GM12878 (cell line): ENCODE measurements around the gene PRMT7. TPM values are rescaled to one million over a fixed set of nuclear protein-coding genes. Genes with fewer than 3 reads are reported as not detected.

Experiments
- ATAC-seq: fragments of 200-7000 bp; cut with Tn5 transposase; 3 replicates; pipeline ENCODE4 v1.9.1; 2020; ENCODE audit warnings: mild to moderate bottlenecking, moderate library complexity
- BruUV-seq: library from RNA; stranded (reverse); fragments of 400-500 nt; replicated peaks from 2 replicates; lab custom pipeline; 2021; lab: Mats Ljungman, UMichigan
- CTCF ChIA-PET: fragments of 300-600 bp; sonication (Branson Sonifier 250); formaldehyde crosslinking; extraction: SDS; loops from one replicate; lab custom pipeline; 2021; ENCODE audit warnings: inconsistent platforms; lab: Yijun Ruan, JAX
- POLR2A ChIA-PET: fragments of 350-600 bp; formaldehyde crosslinking; extraction: SDS; loops from one replicate; lab custom pipeline; 2021; ENCODE audit warnings: inconsistent platforms; lab: Charles Lee
- RAD21 ChIA-PET: fragments of 300-600 bp; sonication (Branson Sonifier 250); formaldehyde crosslinking; loops from one replicate; lab custom pipeline; 2023; ENCODE audit warnings: antibody characterized with exemption; ENCODE audit not compliant: unreplicated experiment; lab: Charles Lee
- SMC1A ChIA-PET: fragments of 300-600 bp; sonication (Branson Sonifier 250); formaldehyde crosslinking; loops from one replicate; lab custom pipeline; 2023; ENCODE audit not compliant: unreplicated experiment, uncharacterized antibody; lab: Charles Lee
- DNase-seq: peaks from one replicate; pipeline ENCODE4 v3.0.0-alpha.2; 2011; ENCODE audit warnings: low read depth, low spot score
- FAIRE-seq: peaks from 3 replicates; lab custom pipeline; 2011; peaks lifted over from hg19 to GRCh38; lab: Jason Lieb, UNC
- H2AFZ ChIP-seq: 2 replicates; pipeline ENCODE4 v1.6.0; 2011; ENCODE audit warnings: low read depth, low read length, control low read depth; ENCODE audit not compliant: control insufficient read depth
- H3K27ac ChIP-seq: 2 replicates; pipeline ENCODE4 v1.5.1; 2011; ENCODE audit warnings: control low read depth; ENCODE audit not compliant: control insufficient read depth, insufficient read depth
- H3K27me3 ChIP-seq, 2 experiments: replicated peaks in 1 of 2; 2 replicates each; pipeline versions ENCODE4 v1.6.0 to v1.6.1; 2011; ENCODE audit warnings: low read length in 1 of 2; ENCODE audit not compliant: control insufficient read depth in 2 of 2, insufficient read depth in 2 of 2
- H3K36me3 ChIP-seq, 2 experiments: 2 replicates each; pipeline ENCODE4 v1.5.1; 2011; ENCODE audit warnings: low read length in 1 of 2; ENCODE audit not compliant: control insufficient read depth in 2 of 2, insufficient read depth in 2 of 2
- H3K4me1 ChIP-seq: 2 replicates; pipeline ENCODE4 v1.6.1; 2011; ENCODE audit warnings: mild to moderate bottlenecking, low read length, moderate library complexity, mixed read lengths; ENCODE audit not compliant: control insufficient read depth, insufficient read depth
- H3K4me2 ChIP-seq: 2 replicates; pipeline ENCODE4 v1.6.0; 2011; ENCODE audit warnings: control low read depth; ENCODE audit not compliant: control insufficient read depth, insufficient read depth
- H3K4me3 ChIP-seq: fragments of 200-600 bp; sonication (generic); 2 replicates; pipeline ENCODE4 v1.5.1; 2016
- H3K79me2 ChIP-seq: 2 replicates; pipeline ENCODE4 v1.6.0; 2011; ENCODE audit warnings: low read length; ENCODE audit not compliant: control insufficient read depth, insufficient read depth
- H3K9ac ChIP-seq: 2 replicates; pipeline ENCODE4 v1.8.0; 2011; ENCODE audit warnings: low read length, control low read depth, mixed read lengths; ENCODE audit not compliant: control insufficient read depth, insufficient read depth
- H3K9me3 ChIP-seq: replicated peaks from 3 replicates; pipeline ENCODE4 v1.5.1; 2011; ENCODE audit warnings: mild to moderate bottlenecking, low read length; ENCODE audit not compliant: control insufficient read depth, insufficient read depth
- H4K20me1 ChIP-seq: 2 replicates; pipeline ENCODE4 v1.6.0; 2011; ENCODE audit not compliant: control insufficient read depth, insufficient read depth
- CBFB ChIP-seq: IDR thresholded peaks from 2 replicates; pipeline ENCODE4 v1.6.1; 2016; ENCODE audit warnings: antibody characterized with exemption, low read depth
- ETV6 ChIP-seq, 2 experiments: fragments of 450-650 bp in 1 of 2; IDR thresholded peaks in 1 of 2; conservative IDR thresholded peaks in 1 of 2; 2 replicates each; pipeline ENCODE4 v1.6.1; 2014; ENCODE audit warnings: antibody characterized with exemption in 1 of 2, borderline replicate concordance in 1 of 2, low read depth in 1 of 2, mild to moderate bottlenecking in 1 of 2, moderate library complexity in 1 of 2
- FOXM1 ChIP-seq: IDR thresholded peaks from 2 replicates; pipeline ENCODE4 v1.6.1; 2012; ENCODE audit warnings: low read depth, mild to moderate bottlenecking, inconsistent platforms, low read length, moderate library complexity
- IRF4 ChIP-seq: IDR thresholded peaks from 2 replicates; pipeline ENCODE4 v1.6.1; 2011; ENCODE audit warnings: low read depth, low read length
- MTA3 ChIP-seq: IDR thresholded peaks from 2 replicates; pipeline ENCODE4 v1.6.1; 2012; ENCODE audit warnings: low read length, inconsistent platforms, borderline replicate concordance
- NR2F1 ChIP-seq: fragments of 450-650 bp; conservative IDR thresholded peaks from 2 replicates; pipeline ENCODE4 v1.6.1; 2017; ENCODE audit warnings: mild to moderate bottlenecking
- SMAD5 ChIP-seq: IDR thresholded peaks from 2 replicates; pipeline ENCODE4 v1.6.1; 2016; ENCODE audit warnings: antibody characterized with exemption, low read depth
- SREBF1 ChIP-seq: IDR thresholded peaks from 2 replicates; pipeline ENCODE4 v1.6.1; 2012; ENCODE audit warnings: mild to moderate bottlenecking, low read length
- SUPT20H ChIP-seq: IDR thresholded peaks from 2 replicates; pipeline ENCODE4 v1.6.1; 2011; ENCODE audit warnings: low read depth, mild to moderate bottlenecking, low read length, moderate library complexity, borderline replicate concordance; ENCODE audit not compliant: control insufficient read depth
- WGBS: methylation state at CpG from one replicate; pipeline ENCODE4 v1.1.6; 2016; ENCODE audit warnings: low lambda C conversion rate; ENCODE audit not compliant: insufficient replicate concordance, insufficient coverage; ENCODE audit errors: missing lambda C conversion rate; 5-methylcytosine and 5-hydroxymethylcytosine counted together
- in situ Hi-C: fragments of 300-500 bp; cut with MboI; formaldehyde crosslinking; loops from 9 replicates; pipeline ENCODE4 v1.14.3; 2018; ENCODE audit warnings: mixed read lengths
- intact Hi-C: fragments of 100-400 bp; cut with micrococcal nuclease; formaldehyde crosslinking; loops from one replicate; pipeline ENCODE4 v1.14.2; 2022; ENCODE audit not compliant: unreplicated experiment
- polyA plus RNA-seq, 11 experiments: library from polyadenylated mRNA; depleted of rRNA in 4 of 11; unstranded in 6 of 11; stranded (reverse) in 5 of 11; fragments of >200 nt; fragmentation: Nextera tagmentation in 4 of 11; fragmentation: Illumina TruSeq in 1 of 11; extraction: Ambion mirVana in 4 of 11; extraction: Trizol in 1 of 11; gene quantifications; 1 replicate in 1 of 11; 2 replicates in 10 of 11; pipeline versions ENCODE4 v1.2.1 to v1.2.3, GENCODE V29; 2011 to 2016; ENCODE audit warnings: inconsistent platforms in 2 of 11, missing spikeins in 2 of 11, low read depth in 1 of 11
- total RNA-seq, 4 experiments: library from RNA; depleted of rRNA in 3 of 4; stranded (reverse); fragments of >200 nt in 3 of 4; fragmentation: Illumina TruSeq in 1 of 4; extraction: Trizol in 1 of 4; gene quantifications; 2 replicates each; pipeline versions ENCODE4 v1.2.1 to v1.2.3, GENCODE V29; 2013 to 2021
- TF ChIP-seq, protein P1 (sequence below): fragments of 450-650 bp; IDR thresholded peaks from 2 replicates; pipeline ENCODE4 v1.6.1; 2016; ENCODE audit warnings: mild to moderate bottlenecking, moderate library complexity, borderline replicate concordance
- TF ChIP-seq, protein P2 (sequence below): fragments of 450-650 bp; IDR thresholded peaks from 2 replicates; pipeline ENCODE4 v1.6.1; 2017; ENCODE audit warnings: mild to moderate bottlenecking
- TF ChIP-seq, protein P3 (sequence below): fragments of 450-650 bp; IDR thresholded peaks from 2 replicates; pipeline ENCODE4 v1.6.1; 2014; ENCODE audit warnings: mild to moderate bottlenecking

Gene PRMT7
- total and polyA plus RNA-seq, 10 of the 15 experiments (the other 5 are each of a cell fraction or from before 2014, with no cell fraction given), result 5.1 to 56.1 (median 42.0) TPM

DNA sequence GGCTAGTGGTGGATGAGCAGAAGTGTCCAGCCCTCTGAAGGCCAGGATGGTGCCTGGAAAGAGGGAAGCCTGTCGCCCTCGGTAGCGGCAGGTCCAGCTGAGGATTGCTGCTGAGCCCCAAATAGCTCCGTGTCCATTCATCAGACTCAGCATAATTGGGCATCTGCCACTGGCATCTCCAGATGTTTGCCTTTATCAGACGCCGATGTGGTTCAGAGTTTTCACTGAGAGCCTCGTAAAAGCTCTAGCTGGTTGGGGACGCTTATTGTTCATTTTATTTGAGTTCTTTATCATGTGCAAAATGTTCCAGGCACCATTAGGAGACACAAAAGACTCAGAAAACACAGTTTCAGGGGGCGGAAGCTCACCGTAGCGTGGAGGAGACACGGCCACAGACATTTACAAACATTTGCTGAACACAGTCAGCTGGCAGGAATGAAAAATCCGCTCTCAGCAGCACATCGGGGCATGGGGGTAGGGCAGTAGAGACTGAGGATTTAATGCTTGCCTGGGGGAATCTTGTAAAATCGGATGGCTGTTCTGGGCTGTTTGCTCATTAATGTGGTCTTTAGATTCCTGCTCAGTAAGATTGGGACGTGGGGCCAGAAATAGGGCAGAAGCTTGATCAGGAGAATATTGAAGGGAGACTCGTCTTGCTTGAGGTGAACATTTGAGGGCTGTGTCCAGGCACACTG is 95.8 kb downstream of the PRMT7 start:
- ChIA-PET SMC1A (interaction anchor here (1.0 to 2.6 kb wide), 4 partner anchors 11 to 22 kb away, joined by 4 to 10 read pairs (median 6); no protein-coding TSS in a partner anchor), CTCF (interaction anchor here (1.4 to 2.6 kb wide), 4 partner anchors 9 to 114 kb away, joined by 3 to 14 read pairs (median 9); no protein-coding TSS in a partner anchor), RAD21 (interaction anchor here (1.0 kb wide), 1 partner anchor 114 kb away, joined by 3 read pairs; no protein-coding TSS in a partner anchor), POLR2A (interaction anchor here (1.1 kb wide), 1 partner anchor 11 kb away, joined by 3 read pairs; no protein-coding TSS in a partner anchor)
- H3K4me1 ChIP-seq, result no peaks in the 10 kb centered on the region
- BruUV-seq, result no TSS peak
- no peak for ATAC-seq
- no peak for DNase-seq
- no peak overlapping the region for H2AFZ ChIP-seq
- H3K27me3 ChIP-seq, result no peaks in the 10 kb centered on the region
- WGBS, result 63% methylated on average over 16 of the region's 17 CpGs
- intact Hi-C loops (no loop called here), in situ Hi-C loops (no loop called here)
- H4K20me1 ChIP-seq, result no peaks in the 10 kb centered on the region
- FAIRE-seq, result no peak
- no peaks in the 10 kb centered on the region for H3K36me3 ChIP-seq
- H3K4me3 ChIP-seq, result no peak overlapping the region
- H3K9me3 ChIP-seq, result no peaks in the 10 kb centered on the region
- TF ChIP-seq, protein P1, sequence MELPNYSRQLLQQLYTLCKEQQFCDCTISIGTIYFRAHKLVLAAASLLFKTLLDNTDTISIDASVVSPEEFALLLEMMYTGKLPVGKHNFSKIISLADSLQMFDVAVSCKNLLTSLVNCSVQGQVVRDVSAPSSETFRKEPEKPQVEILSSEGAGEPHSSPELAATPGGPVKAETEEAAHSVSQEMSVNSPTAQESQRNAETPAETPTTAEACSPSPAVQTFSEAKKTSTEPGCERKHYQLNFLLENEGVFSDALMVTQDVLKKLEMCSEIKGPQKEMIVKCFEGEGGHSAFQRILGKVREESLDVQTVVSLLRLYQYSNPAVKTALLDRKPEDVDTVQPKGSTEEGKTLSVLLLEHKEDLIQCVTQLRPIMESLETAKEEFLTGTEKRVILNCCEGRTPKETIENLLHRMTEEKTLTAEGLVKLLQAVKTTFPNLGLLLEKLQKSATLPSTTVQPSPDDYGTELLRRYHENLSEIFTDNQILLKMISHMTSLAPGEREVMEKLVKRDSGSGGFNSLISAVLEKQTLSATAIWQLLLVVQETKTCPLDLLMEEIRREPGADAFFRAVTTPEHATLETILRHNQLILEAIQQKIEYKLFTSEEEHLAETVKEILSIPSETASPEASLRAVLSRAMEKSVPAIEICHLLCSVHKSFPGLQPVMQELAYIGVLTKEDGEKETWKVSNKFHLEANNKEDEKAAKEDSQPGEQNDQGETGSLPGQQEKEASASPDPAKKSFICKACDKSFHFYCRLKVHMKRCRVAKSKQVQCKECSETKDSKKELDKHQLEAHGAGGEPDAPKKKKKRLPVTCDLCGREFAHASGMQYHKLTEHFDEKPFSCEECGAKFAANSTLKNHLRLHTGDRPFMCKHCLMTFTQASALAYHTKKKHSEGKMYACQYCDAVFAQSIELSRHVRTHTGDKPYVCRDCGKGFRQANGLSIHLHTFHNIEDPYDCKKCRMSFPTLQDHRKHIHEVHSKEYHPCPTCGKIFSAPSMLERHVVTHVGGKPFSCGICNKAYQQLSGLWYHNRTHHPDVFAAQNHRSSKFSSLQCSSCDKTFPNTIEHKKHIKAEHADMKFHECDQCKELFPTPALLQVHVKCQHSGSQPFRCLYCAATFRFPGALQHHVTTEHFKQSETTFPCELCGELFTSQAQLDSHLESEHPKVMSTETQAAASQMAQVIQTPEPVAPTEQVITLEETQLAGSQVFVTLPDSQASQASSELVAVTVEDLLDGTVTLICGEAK, result no peak
- TF ChIP-seq ETV6 (conservative IDR thresholded peaks at IDR 0.05 in 1 of 2, IDR thresholded peaks at IDR 0.05 in 1 of 2; ENCODE audit: borderline replicate concordance in 1 of 2, low read depth in 1 of 2) (no peak), FOXM1 (no peak), SUPT20H (no peak), SREBF1 (no peak), NR2F1 (no peak), IRF4 (no peak), CBFB (no peak), SMAD5 (no peak), MTA3 (no peak)
- TF ChIP-seq, protein P2, sequence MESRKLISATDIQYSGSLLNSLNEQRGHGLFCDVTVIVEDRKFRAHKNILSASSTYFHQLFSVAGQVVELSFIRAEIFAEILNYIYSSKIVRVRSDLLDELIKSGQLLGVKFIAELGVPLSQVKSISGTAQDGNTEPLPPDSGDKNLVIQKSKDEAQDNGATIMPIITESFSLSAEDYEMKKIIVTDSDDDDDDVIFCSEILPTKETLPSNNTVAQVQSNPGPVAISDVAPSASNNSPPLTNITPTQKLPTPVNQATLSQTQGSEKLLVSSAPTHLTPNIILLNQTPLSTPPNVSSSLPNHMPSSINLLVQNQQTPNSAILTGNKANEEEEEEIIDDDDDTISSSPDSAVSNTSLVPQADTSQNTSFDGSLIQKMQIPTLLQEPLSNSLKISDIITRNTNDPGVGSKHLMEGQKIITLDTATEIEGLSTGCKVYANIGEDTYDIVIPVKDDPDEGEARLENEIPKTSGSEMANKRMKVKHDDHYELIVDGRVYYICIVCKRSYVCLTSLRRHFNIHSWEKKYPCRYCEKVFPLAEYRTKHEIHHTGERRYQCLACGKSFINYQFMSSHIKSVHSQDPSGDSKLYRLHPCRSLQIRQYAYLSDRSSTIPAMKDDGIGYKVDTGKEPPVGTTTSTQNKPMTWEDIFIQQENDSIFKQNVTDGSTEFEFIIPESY, result no peak
- TF ChIP-seq, protein P3, sequence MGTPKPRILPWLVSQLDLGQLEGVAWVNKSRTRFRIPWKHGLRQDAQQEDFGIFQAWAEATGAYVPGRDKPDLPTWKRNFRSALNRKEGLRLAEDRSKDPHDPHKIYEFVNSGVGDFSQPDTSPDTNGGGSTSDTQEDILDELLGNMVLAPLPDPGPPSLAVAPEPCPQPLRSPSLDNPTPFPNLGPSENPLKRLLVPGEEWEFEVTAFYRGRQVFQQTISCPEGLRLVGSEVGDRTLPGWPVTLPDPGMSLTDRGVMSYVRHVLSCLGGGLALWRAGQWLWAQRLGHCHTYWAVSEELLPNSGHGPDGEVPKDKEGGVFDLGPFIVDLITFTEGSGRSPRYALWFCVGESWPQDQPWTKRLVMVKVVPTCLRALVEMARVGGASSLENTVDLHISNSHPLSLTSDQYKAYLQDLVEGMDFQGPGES, result no peak
- H3K4me2 ChIP-seq, result no peak overlapping the region
- no peaks in the 10 kb centered on the region for H3K79me2 ChIP-seq
- H3K27ac ChIP-seq, result no peak overlapping the region
- no peak overlapping the region for H3K9ac ChIP-seq
